HepG2 (cell line): ENCODE measurements around the gene CS. TPM values are rescaled to one million over a fixed set of nuclear protein-coding genes. Genes with fewer than 3 reads are reported as not detected.

ENCODE experiments used
- BATF2 ChIP-seq: sonication (generic); formaldehyde crosslinking; IDR thresholded peaks from 2 replicates; pipeline ENCODE4 v1.8.0; 2022; ENCODE audit warnings: mild to moderate bottlenecking, missing genetic modification reagents, moderate library complexity
- CCAR2 ChIP-seq: fragments of 200-400 bp; formaldehyde crosslinking; optimal IDR thresholded peaks from 2 replicates; pipeline ENCODE3; 2018; ENCODE audit warnings: low read depth, mild to moderate bottlenecking, low read length, moderate library complexity
- CHD2 ChIP-seq: IDR thresholded peaks from 2 replicates; pipeline ENCODE4 v1.6.1; 2011; ENCODE audit warnings: low read depth, low read length, improper control_type of control experiment
- HIVEP1 ChIP-seq: sonication (generic); formaldehyde crosslinking; IDR thresholded peaks from 2 replicates; pipeline ENCODE4 v1.4.0; 2020; ENCODE audit warnings: mild to moderate bottlenecking, missing genetic modification reagents
- KAT7 ChIP-seq: IDR thresholded peaks from 2 replicates; pipeline ENCODE4 v1.6.1; 2018; ENCODE audit warnings: borderline replicate concordance, missing compliant biosample characterization
- KDM5A ChIP-seq: fragments of 200-600 bp; sonication (generic); IDR thresholded peaks from 2 replicates; pipeline ENCODE4 v1.7.0; 2018; ENCODE audit warnings: antibody characterized with exemption, mild to moderate bottlenecking, low read length, borderline replicate concordance
- MAF1 ChIP-seq: sonication (generic); formaldehyde crosslinking; IDR thresholded peaks from 2 replicates; pipeline ENCODE4 v1.5.0; 2020; ENCODE audit warnings: missing genetic modification reagents, borderline replicate concordance
- MXD1 ChIP-seq: sonication (generic); formaldehyde crosslinking; IDR thresholded peaks from 2 replicates; pipeline ENCODE4 v1.4.0; 2020; ENCODE audit warnings: mild to moderate bottlenecking, missing genetic modification reagents
- NRL ChIP-seq: sonication (generic); formaldehyde crosslinking; IDR thresholded peaks from 2 replicates; pipeline ENCODE4 v1.5.0; 2020; ENCODE audit warnings: missing genetic modification reagents, mild to moderate bottlenecking, moderate library complexity, borderline replicate concordance
- PCBP1 ChIP-seq: fragments of 200-400 bp; formaldehyde crosslinking; IDR thresholded peaks from 2 replicates; pipeline ENCODE4 v1.6.1; 2017; ENCODE audit warnings: mild to moderate bottlenecking, low read depth, low read length, borderline replicate concordance
- RBM39 ChIP-seq: fragments of 200-400 bp; formaldehyde crosslinking; IDR thresholded peaks from one replicate; pipeline ENCODE4 v1.6.1; 2018; ENCODE audit warnings: antibody characterized with exemption, mild to moderate bottlenecking, low read depth, low read length; ENCODE audit not compliant: poor library complexity, severe bottlenecking
- ZMAT5 ChIP-seq: sonication (generic); formaldehyde crosslinking; IDR thresholded peaks from 2 replicates; pipeline ENCODE4 v1.5.0; 2020; ENCODE audit warnings: mild to moderate bottlenecking, low read depth, missing genetic modification reagents, borderline replicate concordance
- ZNF350 ChIP-seq: sonication (generic); formaldehyde crosslinking; IDR thresholded peaks from 2 replicates; pipeline ENCODE4 v1.4.0; 2020; ENCODE audit warnings: mild to moderate bottlenecking, low read depth, missing genetic modification reagents, borderline replicate concordance
- ZNF530 ChIP-seq: sonication (generic); formaldehyde crosslinking; IDR thresholded peaks from 2 replicates; pipeline ENCODE4 v1.5.0; 2020; ENCODE audit warnings: low read depth, mild to moderate bottlenecking, missing genetic modification reagents
- ZNF713 ChIP-seq: sonication (generic); formaldehyde crosslinking; IDR thresholded peaks from 2 replicates; pipeline ENCODE4 v1.4.0; 2020; ENCODE audit warnings: mild to moderate bottlenecking, missing genetic modification reagents
- polyA plus RNA-seq, 8 experiments: library from polyadenylated mRNA; depleted of rRNA in 3 of 8; stranded (reverse) in 7 of 8; unstranded in 1 of 8; fragments of >200 nt; fragmentation: Illumina TruSeq in 4 of 8; extraction: Trizol in 4 of 8; gene quantifications; 2 replicates each; pipeline versions ENCODE4 v1.2.1 to v1.2.3, GENCODE V29; 2011 to 2016; ENCODE audit warnings: low read depth in 4 of 8, missing spikeins in 1 of 8, mixed read lengths in 1 of 8; ENCODE audit not compliant: insufficient read depth in 1 of 8
- total RNA-seq, 5 experiments: library from RNA; depleted of rRNA; stranded (reverse); fragments of >200 nt; fragmentation: Illumina TruSeq; extraction: Trizol; gene quantifications; 2 replicates each; pipeline ENCODE4 v1.2.3, GENCODE V29; 2016; ENCODE audit warnings: low read depth in 1 of 5

The CS gene
- total and polyA plus RNA-seq, 2 of the 13 experiments (the other 11 are each of a cell fraction or from before 2014, with no cell fraction given), result 173 to 175 TPM

- TF ChIP-seq ZNF713 (CRISPR knock-in tag) (0 out of 2 replicates have a peak, but pooled peaks have one; percentile 1), CCAR2 (no peak), BATF2 (CRISPR knock-in tag) (no peak), HIVEP1 (CRISPR knock-in tag) (0 out of 2 replicates have a peak, but pooled peaks have one; percentile 2), ZNF530 (CRISPR knock-in tag) (no peak), RBM39 (no peak), ZNF350 (CRISPR knock-in tag) (0 out of 2 replicates have a peak, but pooled peaks have one; percentile 24), KAT7 (0 out of 2 replicates have a peak, but pooled peaks have one; percentile 2), NRL (CRISPR knock-in tag) (no peak), PCBP1 (no peak), KDM5A (0 out of 2 replicates have a peak, but pooled peaks have one; percentile 28), MAF1 (CRISPR knock-in tag) (no peak), CHD2 (no peak), ZMAT5 (CRISPR knock-in tag) (no peak), MXD1 (CRISPR knock-in tag) (no peak)
- TF ChIP-seq, all 625 proteins: peak for 16
Observed at GRCh38 chr12:56257491-56258067, 42.6 kb downstream of the CS start (continued).
